GM12892 (cell line): Measurements from ENCODE around the gene KLHL18.

Source experiments
- POLR2A ChIP-seq: IDR thresholded peaks from 2 replicates; pipeline ENCODE4 v1.6.1; 2011; ENCODE audit warnings: low read depth, low read length, control low read depth
- POLR2AphosphoS5 ChIP-seq: IDR thresholded peaks from 2 replicates; pipeline ENCODE4 v1.6.1; 2011; ENCODE audit warnings: low read depth, low read length, control low read depth

GRCh38 chr3:47392933-47393332 is 110.2 kb downstream of the KLHL18 start:
- TF ChIP-seq POLR2AphosphoS5: no peak
- TF ChIP-seq POLR2A: no peak
